ENCODE measurements around the gene CCDC34. TPM values are rescaled to one million over a fixed set of nuclear protein-coding genes. Genes with fewer than 3 reads are reported as not detected.

The CCDC34 gene
- total and polyA plus RNA-seq, 7 donors, result 2.0 to 10.4 (median 4.3) TPM

- no peak overlapping the region for H3K27ac ChIP-seq
These were observed 46.0 kb upstream of the CCDC34 start for GRCh38 chr11:27409049-27409448.

DNA sequence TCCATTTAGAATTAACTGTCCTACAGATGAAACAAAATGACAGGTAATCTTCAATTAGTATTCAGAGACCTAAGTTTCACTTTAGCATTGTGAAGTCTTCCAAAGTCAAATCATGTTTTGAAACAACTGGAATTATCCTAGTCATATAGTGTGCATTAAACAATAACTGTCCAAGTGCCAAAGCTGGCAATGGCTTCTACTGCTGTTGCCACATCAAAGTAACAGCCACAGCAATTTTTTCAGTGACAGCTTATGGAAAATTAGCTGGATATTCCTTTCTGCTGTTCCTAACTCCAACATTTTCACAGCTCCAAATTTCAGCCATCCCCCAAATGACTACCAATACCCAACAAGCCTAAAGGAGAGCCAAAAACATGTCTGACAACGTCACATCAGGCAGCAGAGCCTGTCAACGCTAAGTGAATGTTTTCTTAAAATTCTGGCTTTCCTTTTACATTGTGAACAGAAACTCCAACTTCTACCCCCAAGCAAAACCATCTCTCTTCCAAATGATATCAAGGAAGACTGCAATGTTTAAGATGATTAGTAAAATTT is 45.3 kb upstream of the CCDC34 start:
- no peak overlapping the region for H3K27ac ChIP-seq
- H3K36me3 ChIP-seq, result peaks cover 0 to 4% (median 0%) of the 10 kb centered on the region in 4 donors
- 92 to 93% methylated on average over 2 of the region's 2 CpGs for WGBS, 2 donors

More at GRCh38 chr11:27409049-27409448, 46.0 kb upstream of the CCDC34 start:
- no peak for DNase-seq
- Histone ChIP-seq H3K9me3 (no peaks in the 10 kb centered on the region), H3K4me1 (peaks cover 0 to 13% (median 0%) of the 10 kb centered on the region in 4 donors), H3K27me3 (no peaks in the 10 kb centered on the region), H3K4me3 (no peak overlapping the region), H3K36me3 (peaks cover 0 to 4% (median 0%) of the 10 kb centered on the region in 4 donors)
- TF ChIP-seq POLR2AphosphoS5 (IDR thresholded peaks at IDR 0.05) (no peak), POLR2A (IDR thresholded peaks at IDR 0.05) (no peak), EP300 (IDR thresholded peaks at IDR 0.05) (no peak)
- TF ChIP-seq, protein P1, sequence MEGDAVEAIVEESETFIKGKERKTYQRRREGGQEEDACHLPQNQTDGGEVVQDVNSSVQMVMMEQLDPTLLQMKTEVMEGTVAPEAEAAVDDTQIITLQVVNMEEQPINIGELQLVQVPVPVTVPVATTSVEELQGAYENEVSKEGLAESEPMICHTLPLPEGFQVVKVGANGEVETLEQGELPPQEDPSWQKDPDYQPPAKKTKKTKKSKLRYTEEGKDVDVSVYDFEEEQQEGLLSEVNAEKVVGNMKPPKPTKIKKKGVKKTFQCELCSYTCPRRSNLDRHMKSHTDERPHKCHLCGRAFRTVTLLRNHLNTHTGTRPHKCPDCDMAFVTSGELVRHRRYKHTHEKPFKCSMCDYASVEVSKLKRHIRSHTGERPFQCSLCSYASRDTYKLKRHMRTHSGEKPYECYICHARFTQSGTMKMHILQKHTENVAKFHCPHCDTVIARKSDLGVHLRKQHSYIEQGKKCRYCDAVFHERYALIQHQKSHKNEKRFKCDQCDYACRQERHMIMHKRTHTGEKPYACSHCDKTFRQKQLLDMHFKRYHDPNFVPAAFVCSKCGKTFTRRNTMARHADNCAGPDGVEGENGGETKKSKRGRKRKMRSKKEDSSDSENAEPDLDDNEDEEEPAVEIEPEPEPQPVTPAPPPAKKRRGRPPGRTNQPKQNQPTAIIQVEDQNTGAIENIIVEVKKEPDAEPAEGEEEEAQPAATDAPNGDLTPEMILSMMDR (IDR thresholded peaks at IDR 0.05), result no peak
- intact Hi-C loops (cut with DNase I), result no loop called here

DNA sequence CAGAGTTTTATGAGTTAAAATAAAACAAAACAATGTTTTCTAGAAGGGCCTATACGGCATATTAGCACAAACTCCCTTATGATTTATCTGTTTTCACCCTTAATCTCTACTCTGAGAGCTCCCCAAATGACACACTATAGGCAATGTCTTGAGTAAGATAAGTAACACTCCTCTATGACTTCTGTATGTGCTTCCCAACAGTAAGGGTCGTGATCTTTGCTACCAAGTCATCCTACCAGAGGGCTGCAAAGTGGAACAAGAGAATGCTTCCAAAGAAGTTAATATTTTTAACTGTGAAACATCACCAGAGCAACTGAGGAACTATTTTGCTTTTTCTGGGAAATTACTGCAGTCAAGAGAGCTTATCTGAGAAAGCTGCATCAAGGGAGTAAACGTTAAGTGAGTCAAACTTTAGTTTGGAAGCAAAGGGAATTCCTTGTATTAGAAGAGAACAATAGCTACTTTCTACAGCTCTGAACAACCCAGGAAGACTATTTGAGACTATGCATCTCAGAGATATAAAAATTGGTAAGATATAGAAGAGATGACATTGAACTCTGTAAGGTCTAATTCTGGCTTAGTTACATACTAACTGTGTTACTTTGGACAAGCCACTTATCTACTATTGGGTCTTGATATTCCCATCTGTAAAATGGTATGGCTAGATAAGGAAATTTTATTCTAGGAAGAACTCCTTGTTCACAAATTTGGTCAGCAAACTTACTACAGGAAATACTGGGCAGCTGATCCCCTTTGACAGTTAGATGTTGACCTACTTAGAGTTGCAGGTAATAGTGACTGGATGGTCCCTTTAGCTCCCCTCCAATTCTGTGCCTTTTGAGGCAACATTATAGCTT is 43.7 kb upstream of the CCDC34 start:
- H3K36me3 ChIP-seq, result peaks cover 0 to 4% (median 0%) of the 10 kb centered on the region in 4 donors
- 82 to 84% methylated on average over 3 of the region's 3 CpGs for WGBS, 2 donors
- H3K27ac ChIP-seq, result no peak overlapping the region
- TF ChIP-seq POLR2AphosphoS5 (IDR thresholded peaks at IDR 0.05) (no peak), EP300 (IDR thresholded peaks at IDR 0.05) (no peak), POLR2A (IDR thresholded peaks at IDR 0.05) (no peak)
- TF ChIP-seq, protein P1 (IDR thresholded peaks at IDR 0.05), result no peak
- intact Hi-C loops (cut with DNase I), result no loop called here
- no peak for DNase-seq
- H3K9me3 ChIP-seq, result no peaks in the 10 kb centered on the region
- no peaks in the 10 kb centered on the region for H3K27me3 ChIP-seq
- H3K4me1 ChIP-seq, result peaks cover 0 to 9% (median 0%) of the 10 kb centered on the region in 4 donors
- no peak overlapping the region for H3K4me3 ChIP-seq

More for the DNA sequence above, 45.3 kb upstream of the CCDC34 start:
- TF ChIP-seq, protein P1 (IDR thresholded peaks at IDR 0.05), result no peak
- TF ChIP-seq POLR2A (IDR thresholded peaks at IDR 0.05), result no peak
- TF ChIP-seq POLR2AphosphoS5 (IDR thresholded peaks at IDR 0.05), result no peak
- TF ChIP-seq EP300 (IDR thresholded peaks at IDR 0.05), result no peak
- intact Hi-C loops (cut with DNase I), result no loop called here
- DNase-seq, result no peak
- no peak overlapping the region for H3K4me3 ChIP-seq
- no peaks in the 10 kb centered on the region for H3K27me3 ChIP-seq
- no peaks in the 10 kb centered on the region for H3K9me3 ChIP-seq
- peaks cover 0 to 13% (median 0%) of the 10 kb centered on the region in 4 donors for H3K4me1 ChIP-seq

DNA sequence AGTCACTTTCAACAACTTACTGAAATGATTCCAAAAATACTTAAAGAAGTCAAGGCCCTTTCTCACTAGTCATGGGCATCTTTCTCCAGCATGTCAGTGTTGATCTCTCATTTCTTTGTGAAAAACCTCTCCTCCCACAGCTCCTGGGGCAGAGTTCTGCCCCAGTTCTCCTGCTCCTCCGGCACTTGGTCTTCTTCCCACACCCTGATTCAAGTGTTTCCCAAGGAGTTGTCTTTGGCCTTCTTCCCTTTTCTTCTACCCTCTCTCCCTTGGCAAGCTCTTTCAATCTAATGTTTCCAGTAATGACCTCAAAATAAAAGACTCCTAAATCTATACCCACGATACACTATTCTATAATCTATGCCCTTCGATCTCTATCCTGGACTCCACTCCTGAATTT is 42.1 kb upstream of the CCDC34 start:
- Histone ChIP-seq H3K4me1 (peaks cover 0 to 9% (median 0%) of the 10 kb centered on the region in 4 donors), H3K27ac (no peak overlapping the region), H3K27me3 (no peaks in the 10 kb centered on the region), H3K4me3 (no peak overlapping the region), H3K9me3 (no peaks in the 10 kb centered on the region), H3K36me3 (no peaks in the 10 kb centered on the region)
- no peak for TF ChIP-seq POLR2A (IDR thresholded peaks at IDR 0.05)
- TF ChIP-seq EP300 (IDR thresholded peaks at IDR 0.05), result no peak
- no peak for TF ChIP-seq POLR2AphosphoS5 (IDR thresholded peaks at IDR 0.05)
- WGBS, 2 donors, result 91% methylated on average over 3 of the region's 3 CpGs
- intact Hi-C loops (cut with DNase I), result no loop called here
- no peak for DNase-seq

- intact Hi-C loops (cut with DNase I), result no loop called here
- H3K4me3 ChIP-seq, result no peak overlapping the region
- no peaks in the 10 kb centered on the region for H3K9me3 ChIP-seq
- TF ChIP-seq, protein P1 (IDR thresholded peaks at IDR 0.05), result no peak
- TF ChIP-seq POLR2AphosphoS5 (IDR thresholded peaks at IDR 0.05) (no peak), EP300 (IDR thresholded peaks at IDR 0.05) (no peak), POLR2A (IDR thresholded peaks at IDR 0.05) (no peak)
- no peaks in the 10 kb centered on the region for H3K36me3 ChIP-seq
- WGBS, 2 donors, result 93 to 94% methylated on average over 2 of the region's 2 CpGs
- DNase-seq, result no peak
- peaks cover 0 to 9% (median 0%) of the 10 kb centered on the region in 4 donors for H3K4me1 ChIP-seq
- H3K27me3 ChIP-seq, result no peaks in the 10 kb centered on the region
- H3K27ac ChIP-seq, result no peak overlapping the region
These were observed 41.4 kb upstream of the CCDC34 start for GRCh38 chr11:27404427-27404826.
